Osteocyte (in vitro differentiated cells): ENCODE measurements around the gene MAST3. TPM values are rescaled to one million over a fixed set of nuclear protein-coding genes. Genes with fewer than 3 reads are reported as not detected.

Source experiments
- DNase-seq: peaks from one replicate; pipeline ENCODE4 v3.0.0; 2021; ENCODE audit warnings: mixed read lengths; ENCODE audit not compliant: unreplicated experiment; ENCODE audit errors: extremely low spot score
- H3K27ac Mint-ChIP-seq: one replicate; pipeline ENCODE4 v1.8.0; 2021; ENCODE audit warnings: mild to moderate bottlenecking, mixed read lengths; ENCODE audit not compliant: unreplicated experiment
- H3K27me3 Mint-ChIP-seq: one replicate; pipeline ENCODE4 v1.8.0; 2021; ENCODE audit warnings: mixed read lengths; ENCODE audit not compliant: unreplicated experiment
- H3K36me3 Mint-ChIP-seq: one replicate; pipeline ENCODE4 v1.8.0; 2021; ENCODE audit warnings: mixed read lengths; ENCODE audit not compliant: unreplicated experiment
- H3K4me1 Mint-ChIP-seq: one replicate; pipeline ENCODE4 v1.8.0; 2021; ENCODE audit warnings: mixed read lengths; ENCODE audit not compliant: unreplicated experiment
- H3K4me3 Mint-ChIP-seq: one replicate; pipeline ENCODE4 v1.8.0; 2021; ENCODE audit warnings: mild to moderate bottlenecking, moderate library complexity, mixed read lengths; ENCODE audit not compliant: unreplicated experiment
- H3K9me3 Mint-ChIP-seq: one replicate; pipeline ENCODE4 v1.8.0; 2021; ENCODE audit warnings: mixed read lengths; ENCODE audit not compliant: unreplicated experiment
- total RNA-seq: library from RNA; stranded (reverse); gene quantifications from 2 replicates; pipeline ENCODE4 v1.2.1, GENCODE V29; 2021
- TF ChIP-seq, protein P1 (sequence below): fragments of 200-600 bp; sonication (generic); IDR thresholded peaks from 2 replicates; pipeline ENCODE4 v1.5.0; 2021; ENCODE audit warnings: antibody characterized with exemption, mild to moderate bottlenecking, moderate library complexity

MAST3 gene
- total RNA-seq, 1 donor from 2014 or later: 7.6 TPM

DNA sequence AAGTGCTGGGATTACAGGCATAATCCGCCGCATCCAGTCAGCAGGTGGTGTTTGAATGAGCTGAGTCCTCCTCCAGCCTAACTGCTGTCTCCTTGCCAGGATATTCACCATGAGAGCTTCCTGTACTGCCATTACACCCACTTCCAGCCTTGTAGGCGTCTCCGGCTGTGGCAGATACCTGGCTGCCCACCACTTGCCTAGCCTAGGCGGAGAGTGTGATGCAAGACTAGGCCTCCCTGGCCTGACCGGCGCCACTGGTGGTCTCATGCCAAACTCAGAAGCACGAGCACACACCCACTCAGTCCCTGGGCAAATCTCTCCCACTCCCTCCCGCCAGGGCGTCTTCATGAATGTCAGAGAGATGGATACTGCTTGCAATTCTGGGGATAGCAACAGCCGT lies 27.4 kb upstream of the MAST3 start:
- Mint-ChIP-seq H3K4me3 (no peak overlapping the region), H3K9me3 (no peaks in the 10 kb centered on the region), H3K36me3 (no peaks in the 10 kb centered on the region), H3K27ac (no peak overlapping the region), H3K27me3 (peaks cover 3% of the 10 kb centered on the region), H3K4me1 (no peaks in the 10 kb centered on the region)
- TF ChIP-seq, protein P1, sequence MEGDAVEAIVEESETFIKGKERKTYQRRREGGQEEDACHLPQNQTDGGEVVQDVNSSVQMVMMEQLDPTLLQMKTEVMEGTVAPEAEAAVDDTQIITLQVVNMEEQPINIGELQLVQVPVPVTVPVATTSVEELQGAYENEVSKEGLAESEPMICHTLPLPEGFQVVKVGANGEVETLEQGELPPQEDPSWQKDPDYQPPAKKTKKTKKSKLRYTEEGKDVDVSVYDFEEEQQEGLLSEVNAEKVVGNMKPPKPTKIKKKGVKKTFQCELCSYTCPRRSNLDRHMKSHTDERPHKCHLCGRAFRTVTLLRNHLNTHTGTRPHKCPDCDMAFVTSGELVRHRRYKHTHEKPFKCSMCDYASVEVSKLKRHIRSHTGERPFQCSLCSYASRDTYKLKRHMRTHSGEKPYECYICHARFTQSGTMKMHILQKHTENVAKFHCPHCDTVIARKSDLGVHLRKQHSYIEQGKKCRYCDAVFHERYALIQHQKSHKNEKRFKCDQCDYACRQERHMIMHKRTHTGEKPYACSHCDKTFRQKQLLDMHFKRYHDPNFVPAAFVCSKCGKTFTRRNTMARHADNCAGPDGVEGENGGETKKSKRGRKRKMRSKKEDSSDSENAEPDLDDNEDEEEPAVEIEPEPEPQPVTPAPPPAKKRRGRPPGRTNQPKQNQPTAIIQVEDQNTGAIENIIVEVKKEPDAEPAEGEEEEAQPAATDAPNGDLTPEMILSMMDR: no peak
- DNase-seq: no peak

DNA sequence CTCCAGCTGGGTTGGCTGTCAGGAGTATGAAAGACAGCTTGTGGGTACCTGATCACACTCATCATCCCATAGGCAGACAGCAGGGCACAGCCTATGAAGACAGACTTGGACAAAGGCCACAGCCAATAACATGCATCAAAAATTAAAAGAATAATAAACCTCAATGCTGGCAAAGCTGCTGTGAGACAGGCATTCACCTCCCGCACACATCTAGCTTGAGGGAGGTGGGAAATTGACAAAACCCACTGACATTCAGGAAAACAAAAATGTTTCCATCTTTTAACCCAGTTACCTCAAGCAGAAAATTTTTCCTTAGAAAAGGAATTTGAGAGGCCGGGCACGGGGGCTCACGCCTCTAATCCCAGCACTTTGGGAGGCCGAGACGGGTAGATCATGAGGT lies 25.2 kb upstream of the MAST3 start:
- Mint-ChIP-seq H3K27ac (no peak overlapping the region), H3K9me3 (no peaks in the 10 kb centered on the region), H3K36me3 (no peaks in the 10 kb centered on the region), H3K27me3 (peaks cover 3% of the 10 kb centered on the region), H3K4me3 (no peak overlapping the region), H3K4me1 (no peaks in the 10 kb centered on the region)
- DNase-seq: no peak
- TF ChIP-seq, protein P1: no peak

DNA sequence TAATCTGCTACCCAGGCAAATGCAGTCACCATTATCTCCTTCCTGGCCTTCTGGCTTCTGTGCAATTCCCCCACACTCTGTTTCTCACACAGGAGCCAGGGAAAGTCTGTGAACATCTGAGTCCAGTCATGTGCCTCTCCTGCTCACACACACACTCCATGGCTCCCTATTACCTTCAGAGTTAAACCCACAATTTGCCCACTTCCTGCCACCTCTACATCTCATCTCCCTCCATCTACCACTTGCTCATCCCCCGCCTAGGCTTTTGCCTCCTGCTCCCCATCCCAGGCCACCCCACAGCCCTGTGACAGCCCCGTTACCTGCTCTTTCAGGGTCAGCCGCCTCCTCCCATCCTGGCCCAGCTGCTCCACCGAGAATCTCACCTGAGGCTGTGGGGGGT lies 24.4 kb upstream of the MAST3 start:
- TF ChIP-seq, protein P1: no peak
- no peaks in the 10 kb centered on the region for H3K4me1 Mint-ChIP-seq
- H3K4me3 Mint-ChIP-seq: no peak overlapping the region
- no peaks in the 10 kb centered on the region for H3K9me3 Mint-ChIP-seq
- no peaks in the 10 kb centered on the region for H3K36me3 Mint-ChIP-seq
- no peak for DNase-seq
- H3K27me3 Mint-ChIP-seq: peaks cover 3% of the 10 kb centered on the region
- no peak overlapping the region for H3K27ac Mint-ChIP-seq

GRCh38 chr19:18074192-18074591 lies 23.4 kb upstream of the MAST3 start:
- H3K27ac Mint-ChIP-seq: no peak overlapping the region
- peaks cover 3% of the 10 kb centered on the region for H3K27me3 Mint-ChIP-seq
- TF ChIP-seq, protein P1: no peak
- H3K9me3 Mint-ChIP-seq: no peaks in the 10 kb centered on the region
- DNase-seq: no peak
- no peaks in the 10 kb centered on the region for H3K36me3 Mint-ChIP-seq
- no peaks in the 10 kb centered on the region for H3K4me1 Mint-ChIP-seq
- no peak overlapping the region for H3K4me3 Mint-ChIP-seq

- Mint-ChIP-seq H3K4me1 (peaks cover 7% of the 10 kb centered on the region), H3K27me3 (peaks cover 7% of the 10 kb centered on the region), H3K36me3 (no peaks in the 10 kb centered on the region), H3K9me3 (no peaks in the 10 kb centered on the region), H3K27ac (no peak overlapping the region), H3K4me3 (no peak overlapping the region)
- TF ChIP-seq, protein P1: no peak
- no peak for DNase-seq
These were observed 13.5 kb upstream of the MAST3 start for GRCh38 chr19:18083929-18084684.
